ENCODE results near the gene ASPM.

The ASPM gene

GRCh38 chr1:197146101-197147095, at the start of gene ASPM:
ASPM (minus strand) TSS chr1:197146669; CDS start chr1:197146437, 232 bp downstream.
- peak; percentile 93 for DNase-seq

GRCh38 chr1:197195100-197195499, 48.6 kb upstream of the ASPM start:
- DNase-seq: no peak

GRCh38 chr1:197184190-197184589, 37.7 kb upstream of the ASPM start:
- no peak for DNase-seq

- DNase-seq: no peak
Observed at GRCh38 chr1:197183195-197183748, 36.8 kb upstream of the ASPM start.

- no peak for DNase-seq
Observed at GRCh38 chr1:197182716-197183115, 36.2 kb upstream of the ASPM start.

GRCh38 chr1:197181982-197182381, 35.5 kb upstream of the ASPM start:
- DNase-seq: no peak

GRCh38 chr1:197180252-197180878, 33.9 kb upstream of the ASPM start:
- DNase-seq: no peak

- no peak for DNase-seq
Observed at GRCh38 chr1:197178998-197179397, 32.5 kb upstream of the ASPM start.

GRCh38 chr1:197174818-197175217, 28.3 kb upstream of the ASPM start:
- DNase-seq: no peak

GRCh38 chr1:197173571-197174507, 27.4 kb upstream of the ASPM start:
- no peak for DNase-seq

- no peak for DNase-seq
Observed at GRCh38 chr1:197171531-197171930, 25.1 kb upstream of the ASPM start.

- no peak for DNase-seq
Observed at GRCh38 chr1:197170538-197170937, 24.1 kb upstream of the ASPM start.

- DNase-seq: no peak
Observed at GRCh38 chr1:197159461-197159860, 13.0 kb upstream of the ASPM start.

- DNase-seq: no peak
Observed at GRCh38 chr1:197156692-197157091, 10.2 kb upstream of the ASPM start.

GRCh38 chr1:197152662-197153061, 6.2 kb upstream of the ASPM start:
- no peak for DNase-seq

GRCh38 chr1:197151185-197151584, 4.7 kb upstream of the ASPM start:
- DNase-seq: no peak

GRCh38 chr1:197150336-197151005, 4.0 kb upstream of the ASPM start:
- DNase-seq: no peak

GRCh38 chr1:197149340-197149739, 2.9 kb upstream of the ASPM start:
- no peak for DNase-seq

- DNase-seq: no peak
Observed at GRCh38 chr1:197145446-197146024, 934 bp downstream of the ASPM start.

GRCh38 chr1:197144570-197145325, 1.7 kb downstream of the ASPM start:
- DNase-seq: no peak

GRCh38 chr1:197143276-197143675, 3.2 kb downstream of the ASPM start:
- DNase-seq: no peak

All from activated T-cell treated with anti-CD3 and anti-CD28 coated beads, Interleukin-2, amount 50 U/mL, for 1 hour (primary cell).